ENCODE measurements around the gene SEMA4D. TPM values are rescaled to one million over a fixed set of nuclear protein-coding genes. Genes with fewer than 3 reads are reported as not detected.

Gene SEMA4D
- polyA plus RNA-seq, 1 donor from 2014 or later, result 34.0 TPM

DNA sequence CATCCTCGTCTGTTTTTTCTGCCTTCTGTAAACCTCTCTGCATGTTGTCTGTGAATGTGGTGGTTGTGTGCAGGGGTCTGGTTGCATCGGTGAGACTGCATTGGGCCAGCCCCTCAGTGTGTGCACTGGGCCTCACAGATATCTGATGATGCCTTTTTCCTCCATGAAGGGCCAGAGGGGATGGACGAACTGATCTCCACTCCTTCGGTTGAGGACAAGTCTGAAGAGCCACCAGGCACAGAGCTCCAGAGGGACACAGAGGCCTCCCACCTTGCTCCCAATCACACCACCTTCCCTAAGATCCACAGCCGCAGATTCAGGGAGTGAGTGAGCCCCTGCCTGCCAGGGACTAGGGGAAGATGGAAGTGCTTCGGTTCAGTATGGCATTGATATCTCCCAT is 148.3 kb downstream of the SEMA4D start:
- Histone ChIP-seq H3F3A (ENCODE audit: insufficient read depth, low read length, poor library complexity, severe bottlenecking) (no peaks in the 10 kb centered on the region), H4K20me1 (ENCODE audit: insufficient read depth) (no peaks in the 10 kb centered on the region), H3K79me2 (replicated peaks; ENCODE audit: insufficient read depth, low read length) (no peaks in the 10 kb centered on the region), H3K9ac (ENCODE audit: low read length) (no peak overlapping the region), H3K4me2 (ENCODE audit: low read length) (no peak overlapping the region), H3K27ac (ENCODE audit: low read length) (no peak overlapping the region), H3K9me2 (ENCODE audit: insufficient read depth, low read length) (no peaks in the 10 kb centered on the region), H3K9me3 (ENCODE audit: low read length) (no peaks in the 10 kb centered on the region), H3K36me3 (ENCODE audit: insufficient read depth, low read length) (peaks cover 21% of the 10 kb centered on the region), H2AFZ (ENCODE audit: low read depth, low read length) (no peak overlapping the region), H3K27me3 (ENCODE audit: insufficient read depth, low read depth, low read length) (no peaks in the 10 kb centered on the region), H3K4me3 (ENCODE audit: low read length) (no peak overlapping the region)
- TF ChIP-seq EP300 (conservative IDR thresholded peaks at IDR 0.05; ENCODE audit: poor library complexity, severe bottlenecking), result no peak
- TF ChIP-seq, protein P1, sequence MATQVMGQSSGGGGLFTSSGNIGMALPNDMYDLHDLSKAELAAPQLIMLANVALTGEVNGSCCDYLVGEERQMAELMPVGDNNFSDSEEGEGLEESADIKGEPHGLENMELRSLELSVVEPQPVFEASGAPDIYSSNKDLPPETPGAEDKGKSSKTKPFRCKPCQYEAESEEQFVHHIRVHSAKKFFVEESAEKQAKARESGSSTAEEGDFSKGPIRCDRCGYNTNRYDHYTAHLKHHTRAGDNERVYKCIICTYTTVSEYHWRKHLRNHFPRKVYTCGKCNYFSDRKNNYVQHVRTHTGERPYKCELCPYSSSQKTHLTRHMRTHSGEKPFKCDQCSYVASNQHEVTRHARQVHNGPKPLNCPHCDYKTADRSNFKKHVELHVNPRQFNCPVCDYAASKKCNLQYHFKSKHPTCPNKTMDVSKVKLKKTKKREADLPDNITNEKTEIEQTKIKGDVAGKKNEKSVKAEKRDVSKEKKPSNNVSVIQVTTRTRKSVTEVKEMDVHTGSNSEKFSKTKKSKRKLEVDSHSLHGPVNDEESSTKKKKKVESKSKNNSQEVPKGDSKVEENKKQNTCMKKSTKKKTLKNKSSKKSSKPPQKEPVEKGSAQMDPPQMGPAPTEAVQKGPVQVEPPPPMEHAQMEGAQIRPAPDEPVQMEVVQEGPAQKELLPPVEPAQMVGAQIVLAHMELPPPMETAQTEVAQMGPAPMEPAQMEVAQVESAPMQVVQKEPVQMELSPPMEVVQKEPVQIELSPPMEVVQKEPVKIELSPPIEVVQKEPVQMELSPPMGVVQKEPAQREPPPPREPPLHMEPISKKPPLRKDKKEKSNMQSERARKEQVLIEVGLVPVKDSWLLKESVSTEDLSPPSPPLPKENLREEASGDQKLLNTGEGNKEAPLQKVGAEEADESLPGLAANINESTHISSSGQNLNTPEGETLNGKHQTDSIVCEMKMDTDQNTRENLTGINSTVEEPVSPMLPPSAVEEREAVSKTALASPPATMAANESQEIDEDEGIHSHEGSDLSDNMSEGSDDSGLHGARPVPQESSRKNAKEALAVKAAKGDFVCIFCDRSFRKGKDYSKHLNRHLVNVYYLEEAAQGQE (IDR thresholded peaks at IDR 0.05; ENCODE audit: borderline replicate concordance), result no peak
- TF ChIP-seq, protein P2, sequence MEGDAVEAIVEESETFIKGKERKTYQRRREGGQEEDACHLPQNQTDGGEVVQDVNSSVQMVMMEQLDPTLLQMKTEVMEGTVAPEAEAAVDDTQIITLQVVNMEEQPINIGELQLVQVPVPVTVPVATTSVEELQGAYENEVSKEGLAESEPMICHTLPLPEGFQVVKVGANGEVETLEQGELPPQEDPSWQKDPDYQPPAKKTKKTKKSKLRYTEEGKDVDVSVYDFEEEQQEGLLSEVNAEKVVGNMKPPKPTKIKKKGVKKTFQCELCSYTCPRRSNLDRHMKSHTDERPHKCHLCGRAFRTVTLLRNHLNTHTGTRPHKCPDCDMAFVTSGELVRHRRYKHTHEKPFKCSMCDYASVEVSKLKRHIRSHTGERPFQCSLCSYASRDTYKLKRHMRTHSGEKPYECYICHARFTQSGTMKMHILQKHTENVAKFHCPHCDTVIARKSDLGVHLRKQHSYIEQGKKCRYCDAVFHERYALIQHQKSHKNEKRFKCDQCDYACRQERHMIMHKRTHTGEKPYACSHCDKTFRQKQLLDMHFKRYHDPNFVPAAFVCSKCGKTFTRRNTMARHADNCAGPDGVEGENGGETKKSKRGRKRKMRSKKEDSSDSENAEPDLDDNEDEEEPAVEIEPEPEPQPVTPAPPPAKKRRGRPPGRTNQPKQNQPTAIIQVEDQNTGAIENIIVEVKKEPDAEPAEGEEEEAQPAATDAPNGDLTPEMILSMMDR (IDR thresholded peaks at IDR 0.05; ENCODE audit: poor library complexity, severe bottlenecking), result no peak
- TF ChIP-seq EZH2 (IDR thresholded peaks at IDR 0.05; ENCODE audit: borderline replicate concordance, insufficient read depth, low read length, poor library complexity, severe bottlenecking), result no peak
- no peak for TF ChIP-seq SMC3 (conservative IDR thresholded peaks at IDR 0.05; ENCODE audit: poor library complexity)
- TF ChIP-seq MXI1 (conservative IDR thresholded peaks at IDR 0.05; ENCODE audit: poor library complexity, severe bottlenecking), result no peak
- TF ChIP-seq RAD21 (conservative IDR thresholded peaks at IDR 0.05), result no peak
- TF ChIP-seq POLR2AphosphoS5 (IDR thresholded peaks at IDR 0.05), result no peak
- no peak for TF ChIP-seq TAF1 (IDR thresholded peaks at IDR 0.05; ENCODE audit: low read depth)

DNA sequence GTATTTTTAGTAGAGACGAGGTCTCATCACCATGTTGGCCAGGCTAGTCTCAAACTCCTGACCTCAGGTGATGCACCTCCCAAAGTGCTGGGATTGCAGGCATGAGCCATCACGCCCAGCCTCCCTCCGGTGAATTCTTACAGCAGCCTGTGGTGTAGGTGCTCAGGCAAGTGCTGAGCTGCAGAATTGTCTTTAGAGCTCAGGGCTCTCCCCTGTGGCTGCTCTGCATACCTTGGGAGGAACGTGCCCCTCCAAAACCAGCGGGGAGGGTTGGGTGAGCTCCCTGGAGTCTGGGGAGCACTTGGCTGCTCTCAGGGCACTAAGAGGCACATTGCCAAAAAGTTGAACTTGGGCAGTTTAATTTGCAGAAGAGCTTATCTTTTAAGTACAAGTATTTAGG is 150.3 kb downstream of the SEMA4D start:
- TF ChIP-seq, protein P1 (IDR thresholded peaks at IDR 0.05; ENCODE audit: borderline replicate concordance), result no peak
- no peak for TF ChIP-seq RAD21 (conservative IDR thresholded peaks at IDR 0.05)
- TF ChIP-seq MXI1 (conservative IDR thresholded peaks at IDR 0.05; ENCODE audit: poor library complexity, severe bottlenecking), result no peak
- TF ChIP-seq EP300 (conservative IDR thresholded peaks at IDR 0.05; ENCODE audit: poor library complexity, severe bottlenecking), result no peak
- TF ChIP-seq EZH2 (IDR thresholded peaks at IDR 0.05; ENCODE audit: borderline replicate concordance, insufficient read depth, low read length, poor library complexity, severe bottlenecking), result no peak
- TF ChIP-seq TAF1 (IDR thresholded peaks at IDR 0.05; ENCODE audit: low read depth), result no peak
- TF ChIP-seq, protein P2 (IDR thresholded peaks at IDR 0.05; ENCODE audit: poor library complexity, severe bottlenecking), result no peak
- no peak for TF ChIP-seq SMC3 (conservative IDR thresholded peaks at IDR 0.05; ENCODE audit: poor library complexity)
- TF ChIP-seq POLR2AphosphoS5 (IDR thresholded peaks at IDR 0.05), result no peak
- Histone ChIP-seq H3K9me3 (ENCODE audit: low read length) (no peaks in the 10 kb centered on the region), H3F3A (ENCODE audit: insufficient read depth, low read length, poor library complexity, severe bottlenecking) (no peaks in the 10 kb centered on the region), H3K9ac (ENCODE audit: low read length) (no peak overlapping the region), H3K4me2 (ENCODE audit: low read length) (no peak overlapping the region), H2AFZ (ENCODE audit: low read depth, low read length) (no peak overlapping the region), H3K36me3 (ENCODE audit: insufficient read depth, low read length) (peaks cover 21% of the 10 kb centered on the region), H3K27ac (ENCODE audit: low read length) (no peak overlapping the region), H3K27me3 (ENCODE audit: insufficient read depth, low read depth, low read length) (no peaks in the 10 kb centered on the region), H3K9me2 (ENCODE audit: insufficient read depth, low read length) (no peaks in the 10 kb centered on the region), H3K4me3 (ENCODE audit: low read length) (no peak overlapping the region), H4K20me1 (ENCODE audit: insufficient read depth) (no peaks in the 10 kb centered on the region), H3K79me2 (replicated peaks; ENCODE audit: insufficient read depth, low read length) (no peaks in the 10 kb centered on the region)
